ENCODE results near the gene SLC17A4. TPM values are rescaled to one million over a fixed set of nuclear protein-coding genes. Genes with fewer than 3 reads are reported as not detected.
"Not testable (repeated sequence)": the region's sequence is repeated elsewhere in the genome, so short reads cannot be mapped to it uniquely, and the experiment has no call there.

Gene SLC17A4
- total RNA-seq, 4 donors from 2014 or later: not detected

DNA sequence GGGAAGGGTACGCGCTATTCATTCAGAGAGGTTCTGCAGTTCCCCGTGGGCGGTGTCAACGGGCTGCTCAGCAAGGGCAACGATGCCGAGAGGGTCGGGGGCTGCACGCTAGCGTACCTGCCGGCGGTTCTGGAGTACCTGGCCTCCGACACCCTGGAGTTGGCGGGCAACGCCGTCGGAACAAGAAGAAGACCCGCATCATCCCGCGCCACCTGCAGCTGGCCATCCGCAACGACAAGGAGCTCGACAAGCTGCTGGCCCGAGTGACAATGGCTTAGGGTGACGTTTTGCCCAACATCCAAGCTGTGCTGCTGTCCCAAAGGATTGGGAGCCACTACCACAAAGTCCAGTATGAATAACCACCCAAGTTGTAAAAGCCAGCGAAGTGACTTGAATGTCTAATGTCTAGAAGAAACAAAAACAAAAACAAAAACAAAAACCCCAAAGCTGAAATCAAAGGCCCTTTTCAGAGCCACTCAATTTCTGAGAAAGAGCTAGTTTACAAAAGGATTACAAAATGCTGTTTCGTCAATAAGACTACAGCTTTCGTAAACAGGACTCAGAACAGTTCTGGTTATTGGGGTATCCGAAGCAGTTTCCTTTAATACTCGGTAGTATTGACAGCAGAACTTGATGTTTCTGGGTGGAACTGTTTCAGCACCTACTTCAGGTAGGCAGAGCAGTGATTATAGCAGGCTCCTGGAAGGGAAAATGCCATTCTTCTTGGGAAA is 21.9 kb upstream of the SLC17A4 start:
- TF ChIP-seq, protein P1, sequence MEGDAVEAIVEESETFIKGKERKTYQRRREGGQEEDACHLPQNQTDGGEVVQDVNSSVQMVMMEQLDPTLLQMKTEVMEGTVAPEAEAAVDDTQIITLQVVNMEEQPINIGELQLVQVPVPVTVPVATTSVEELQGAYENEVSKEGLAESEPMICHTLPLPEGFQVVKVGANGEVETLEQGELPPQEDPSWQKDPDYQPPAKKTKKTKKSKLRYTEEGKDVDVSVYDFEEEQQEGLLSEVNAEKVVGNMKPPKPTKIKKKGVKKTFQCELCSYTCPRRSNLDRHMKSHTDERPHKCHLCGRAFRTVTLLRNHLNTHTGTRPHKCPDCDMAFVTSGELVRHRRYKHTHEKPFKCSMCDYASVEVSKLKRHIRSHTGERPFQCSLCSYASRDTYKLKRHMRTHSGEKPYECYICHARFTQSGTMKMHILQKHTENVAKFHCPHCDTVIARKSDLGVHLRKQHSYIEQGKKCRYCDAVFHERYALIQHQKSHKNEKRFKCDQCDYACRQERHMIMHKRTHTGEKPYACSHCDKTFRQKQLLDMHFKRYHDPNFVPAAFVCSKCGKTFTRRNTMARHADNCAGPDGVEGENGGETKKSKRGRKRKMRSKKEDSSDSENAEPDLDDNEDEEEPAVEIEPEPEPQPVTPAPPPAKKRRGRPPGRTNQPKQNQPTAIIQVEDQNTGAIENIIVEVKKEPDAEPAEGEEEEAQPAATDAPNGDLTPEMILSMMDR (IDR thresholded peaks at IDR 0.05): no peak
- DNase-seq (ENCODE audit: low spot score) (no peak), ATAC-seq (ENCODE audit: low FRiP score) (no peak)

DNA sequence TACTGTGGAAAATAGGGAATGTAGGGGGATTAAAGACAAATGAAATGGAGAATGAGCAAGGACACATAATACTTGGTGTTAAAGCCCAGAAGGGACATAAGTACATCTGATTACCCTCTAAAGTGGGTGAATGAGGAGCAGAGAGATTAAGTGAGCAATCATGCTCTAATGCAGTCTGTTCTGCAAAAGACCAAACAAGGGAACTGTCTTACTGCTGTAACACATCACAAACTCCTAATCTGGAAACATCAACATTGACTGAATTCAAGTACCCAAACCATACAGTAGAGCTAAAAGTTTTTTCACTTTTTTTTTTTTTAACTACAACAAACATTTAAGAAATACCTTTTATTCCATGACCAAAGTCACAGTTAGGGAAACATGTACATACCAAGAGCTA is 19.3 kb upstream of the SLC17A4 start:
- no peak for ATAC-seq (ENCODE audit: low FRiP score)
- no peak for DNase-seq (ENCODE audit: low spot score)
- TF ChIP-seq, protein P1 (IDR thresholded peaks at IDR 0.05): no peak

DNA sequence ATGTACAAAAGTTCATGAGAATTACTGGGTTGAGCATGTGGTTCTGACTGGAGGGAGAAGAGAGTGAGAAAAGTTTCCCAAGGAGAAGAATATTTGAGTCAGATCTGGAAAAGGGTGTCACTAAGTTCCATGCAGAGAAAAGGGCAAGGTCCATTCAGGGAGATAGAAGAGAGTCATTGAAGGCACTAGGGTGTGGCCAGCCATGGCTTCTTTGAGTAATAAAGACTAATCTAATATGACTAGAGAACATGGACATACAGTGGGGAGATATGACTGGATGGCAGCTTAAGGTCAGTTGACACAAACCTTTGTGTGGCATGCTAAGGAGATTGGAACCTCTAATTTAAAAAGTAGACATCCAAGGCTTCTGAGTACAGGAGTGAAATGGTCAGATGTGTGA is 10.7 kb upstream of the SLC17A4 start:
- TF ChIP-seq, protein P1 (IDR thresholded peaks at IDR 0.05): no peak
- no peak for ATAC-seq (ENCODE audit: low FRiP score)
- no peak for DNase-seq (ENCODE audit: low spot score)

DNA sequence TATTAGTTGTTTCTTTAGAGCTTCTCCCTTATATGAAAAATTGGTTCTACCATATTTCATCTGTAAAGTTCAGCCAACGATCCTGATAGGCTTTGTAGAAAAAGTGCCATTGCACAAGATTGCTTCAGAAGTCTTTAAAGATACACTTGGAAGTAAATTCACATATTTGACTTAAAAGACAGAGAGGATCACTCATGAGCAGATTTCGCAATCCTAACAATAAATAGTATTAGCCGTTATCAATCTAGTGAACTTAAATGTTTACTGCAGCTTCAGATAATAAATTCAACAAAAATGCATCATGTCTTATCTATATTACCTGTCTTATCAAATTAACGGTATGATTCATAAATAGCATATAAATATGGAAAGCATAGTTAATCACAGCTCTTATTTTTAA is 8.7 kb upstream of the SLC17A4 start:
- TF ChIP-seq, protein P1 (IDR thresholded peaks at IDR 0.05): no peak
- ATAC-seq (ENCODE audit: low FRiP score) (no peak), DNase-seq (ENCODE audit: low spot score) (no peak)

DNA sequence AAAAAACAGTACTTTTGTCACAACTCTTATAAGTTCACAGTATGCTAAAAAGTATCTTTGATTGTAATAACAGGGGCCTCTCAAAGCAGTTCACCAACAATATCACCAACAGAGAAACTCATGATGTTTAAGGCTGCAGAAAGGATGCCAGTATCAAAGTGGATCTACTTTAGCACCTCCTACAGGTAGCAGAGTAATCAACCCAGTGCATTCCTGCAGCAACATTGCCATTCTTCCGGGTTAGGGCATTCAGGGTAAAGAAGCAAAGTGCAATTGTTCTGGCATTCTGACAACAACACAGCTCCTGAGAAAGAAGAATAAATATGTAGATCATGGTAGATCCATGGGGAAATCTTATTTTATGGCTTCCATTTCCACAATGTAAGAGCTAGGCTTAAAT is 7.6 kb upstream of the SLC17A4 start:
- ATAC-seq (ENCODE audit: low FRiP score) (no peak), DNase-seq (ENCODE audit: low spot score) (no peak)
- TF ChIP-seq, protein P1 (IDR thresholded peaks at IDR 0.05): no peak

DNA sequence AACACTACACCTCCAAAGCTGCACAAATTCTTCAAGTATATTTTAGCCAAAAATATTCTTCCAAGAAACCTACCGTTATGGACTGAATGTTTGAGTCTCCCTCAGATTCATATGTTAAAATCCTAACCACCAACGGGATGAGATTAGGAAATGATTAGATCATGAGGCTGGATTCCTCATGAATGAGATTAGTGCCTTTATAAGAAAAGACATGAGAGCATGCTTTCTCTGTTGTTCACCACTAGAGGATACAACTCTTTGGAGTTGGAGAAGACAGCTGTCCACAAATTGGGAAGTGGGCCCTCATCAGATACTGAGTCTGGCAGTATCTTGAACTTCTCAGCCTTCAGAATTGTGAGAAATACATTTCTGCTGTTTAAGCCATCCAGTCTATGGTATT is 7.1 kb upstream of the SLC17A4 start:
- no peak for DNase-seq (ENCODE audit: low spot score)
- TF ChIP-seq, protein P1 (IDR thresholded peaks at IDR 0.05): no peak
- ATAC-seq (ENCODE audit: low FRiP score): no peak

DNA sequence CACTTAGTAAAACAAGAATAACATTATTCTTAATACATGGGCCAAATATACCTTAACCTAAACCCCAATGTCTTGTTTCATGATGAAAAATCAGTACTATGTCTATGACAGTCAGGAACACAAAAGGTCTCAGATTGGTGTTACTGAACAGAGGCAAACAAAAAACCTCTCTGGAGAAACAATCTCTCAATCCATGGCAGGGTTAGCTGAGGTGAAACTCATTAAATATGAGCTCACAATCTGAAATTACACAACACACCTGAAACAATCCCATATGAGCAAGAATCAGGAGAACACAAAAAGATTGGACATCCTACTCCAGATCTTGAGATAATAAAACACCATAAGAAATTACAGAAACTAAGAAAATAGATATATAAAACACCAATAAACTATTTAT is 6.5 kb upstream of the SLC17A4 start:
- ATAC-seq (ENCODE audit: low FRiP score) (no peak), DNase-seq (ENCODE audit: low spot score) (no peak)
- TF ChIP-seq, protein P1 (IDR thresholded peaks at IDR 0.05): no peak

DNA sequence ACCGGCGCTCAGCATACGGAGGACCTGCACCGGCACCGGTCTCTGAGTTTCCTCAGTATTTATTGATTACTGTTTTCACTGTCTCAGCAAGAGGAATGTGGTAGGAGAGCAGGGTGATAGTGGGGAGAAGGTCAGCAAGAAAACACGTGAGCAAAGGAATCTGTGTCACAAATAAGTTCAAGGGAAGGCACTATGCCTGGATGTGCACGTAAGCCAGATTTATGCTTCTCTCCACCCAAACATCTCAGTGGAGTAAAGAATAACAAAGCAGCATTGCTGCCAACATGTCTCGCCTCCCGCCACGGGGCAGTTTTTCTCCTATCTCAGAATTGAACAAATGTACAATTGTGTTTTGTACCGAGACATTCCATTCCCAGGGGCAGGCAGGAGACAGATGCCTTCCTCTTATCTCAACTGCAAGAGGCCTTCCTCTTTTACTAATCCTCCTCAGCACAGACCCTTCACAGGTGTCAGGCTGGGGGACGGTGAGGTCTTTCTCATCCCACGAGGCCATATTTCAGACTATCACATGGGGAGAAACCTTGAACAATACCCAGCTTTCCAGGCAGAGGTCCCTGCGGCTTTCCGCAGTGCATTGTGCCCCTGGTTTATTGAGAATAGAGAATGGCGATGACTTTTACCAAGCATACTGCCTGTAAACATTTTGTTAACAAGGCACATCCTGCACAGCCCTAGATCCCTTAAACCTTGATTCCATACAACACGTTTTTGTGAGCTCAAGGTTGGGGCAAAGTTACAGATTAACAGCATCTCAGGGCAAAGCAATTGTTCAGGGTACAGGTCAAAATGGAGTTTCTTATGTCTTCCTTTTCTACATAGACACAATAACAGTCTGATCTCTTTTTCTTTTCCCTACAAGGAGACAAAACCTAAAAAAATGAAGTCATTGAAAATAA is 5.7 kb upstream of the SLC17A4 start:
- not testable (repeated sequence) for ATAC-seq (ENCODE audit: low FRiP score); DNase-seq (ENCODE audit: low spot score)

Measured in omental fat pad (tissue), 4 donors.